ENCODE results near the gene RALGAPA2. TPM values are rescaled to one million over a fixed set of nuclear protein-coding genes. Genes with fewer than 3 reads are reported as not detected.

The RALGAPA2 gene
- total and polyA plus RNA-seq, 2 donors (not counting 3 experiments of a cell fraction or from before 2014, with no cell fraction given), result 10.0 to 46.8 TPM

GRCh38 chr20:20518263-20518662 is 194.2 kb downstream of the RALGAPA2 start:
- POLR2A ChIA-PET, result no interaction called here
- intact Hi-C loops (cut with micrococcal nuclease), result no loop called here
- TF ChIP-seq GATA2 (IDR thresholded peaks at IDR 0.05; ENCODE audit: insufficient read depth, insufficient read length, low read depth, low read length) (no peak), EZH2 (IDR thresholded peaks at IDR 0.05; ENCODE audit: borderline replicate concordance, low read depth, low read length, severe bottlenecking) (no peak), CTCF (IDR thresholded peaks at IDR 0.05; ENCODE audit: extremely low read depth in 1 of 2, insufficient read depth in 1 of 2, low read depth in 1 of 2, low read length in 2 of 2) (no peak), FOS (IDR thresholded peaks at IDR 0.05; ENCODE audit: borderline replicate concordance, insufficient read depth, low read length) (no peak), POLR2AphosphoS5 (IDR thresholded peaks at IDR 0.05; ENCODE audit: insufficient read depth, low read depth, low read length) (no peak), MYC (IDR thresholded peaks at IDR 0.05; ENCODE audit: low read depth, low read length) (no peak), JUN (IDR thresholded peaks at IDR 0.05; ENCODE audit: borderline replicate concordance, insufficient read depth, insufficient read length, low read depth) (no peak), MAX (IDR thresholded peaks at IDR 0.05; ENCODE audit: insufficient read depth, insufficient read length) (no peak), POLR2A (IDR thresholded peaks at IDR 0.05; ENCODE audit: low read depth, low read length) (no peak)

More at GRCh38 chr20:20518263-20518662, 194.2 kb downstream of the RALGAPA2 start:
- no peaks in the 10 kb centered on the region for H4K20me1 ChIP-seq (replicated peaks; ENCODE audit: control insufficient read depth, extremely low read depth, insufficient read depth, low read length)
- H3K4me3 ChIP-seq (replicated peaks in 1 of 3; ENCODE audit: insufficient read depth in 1 of 3, low read depth in 1 of 3, low read length in 3 of 3), result no peak overlapping the region
- H2AFZ ChIP-seq (ENCODE audit: low read depth, low read length), result no peak overlapping the region
- H3K27ac ChIP-seq (ENCODE audit: insufficient read depth, low read depth, low read length), result no peak overlapping the region
- H3K36me3 ChIP-seq (ENCODE audit: control insufficient read depth in 2 of 2, extremely low read depth in 1 of 2, insufficient read depth in 2 of 2, low read length in 2 of 2), result peaks cover 0 to 24% of the 10 kb centered on the region in 2 experiments
- H3K9me3 ChIP-seq (replicated peaks; ENCODE audit: control insufficient read depth, insufficient read depth, low read length), result no peaks in the 10 kb centered on the region
- H3K4me1 ChIP-seq (ENCODE audit: control insufficient read depth, extremely low read depth, insufficient read depth, low read length), result no peaks in the 10 kb centered on the region
- BruUV-seq (replicated peaks), result no TSS peak
- CTCF ChIA-PET, result no interaction called here
- DNase-seq (ENCODE audit: low read depth, low spot score) (no peak), FAIRE-seq (no peak)
- H3K79me2 ChIP-seq (ENCODE audit: control insufficient read depth, insufficient read depth, low read length), result no peaks in the 10 kb centered on the region
- dilution Hi-C loops (cut with MboI; ENCODE audit: extremely low pct_ligation_motif_present, low sequenced_read_pairs), result loop anchor here (10.0 kb wide), 1 partner anchor 143 kb away; no protein-coding TSS in a partner anchor
- no peaks in the 10 kb centered on the region for H3K27me3 ChIP-seq (ENCODE audit: control insufficient read depth in 2 of 2, insufficient read depth in 2 of 2, low read length in 2 of 2)
- H3K4me2 ChIP-seq (ENCODE audit: insufficient read depth, low read length), result no peak overlapping the region
- no peaks in the 10 kb centered on the region for H3K9me1 ChIP-seq (replicated peaks; ENCODE audit: control insufficient read depth, extremely low read depth, insufficient read depth, low read length)
- H3K9ac ChIP-seq (replicated peaks; ENCODE audit: extremely low read depth, insufficient read depth, low read length), result no peak overlapping the region

All from endothelial cell of umbilical vein (primary cell).